Measurements from ENCODE around the gene GNAQ. TPM values are rescaled to one million over a fixed set of nuclear protein-coding genes. Genes with fewer than 3 reads are reported as not detected.
A peak's percentile ranks its signal among the peaks of the same experiment; 100 is the strongest.

Gene GNAQ
- total and polyA plus RNA-seq, 4 donors = 24.6 to 86.2 (median 51.4) TPM

DNA sequence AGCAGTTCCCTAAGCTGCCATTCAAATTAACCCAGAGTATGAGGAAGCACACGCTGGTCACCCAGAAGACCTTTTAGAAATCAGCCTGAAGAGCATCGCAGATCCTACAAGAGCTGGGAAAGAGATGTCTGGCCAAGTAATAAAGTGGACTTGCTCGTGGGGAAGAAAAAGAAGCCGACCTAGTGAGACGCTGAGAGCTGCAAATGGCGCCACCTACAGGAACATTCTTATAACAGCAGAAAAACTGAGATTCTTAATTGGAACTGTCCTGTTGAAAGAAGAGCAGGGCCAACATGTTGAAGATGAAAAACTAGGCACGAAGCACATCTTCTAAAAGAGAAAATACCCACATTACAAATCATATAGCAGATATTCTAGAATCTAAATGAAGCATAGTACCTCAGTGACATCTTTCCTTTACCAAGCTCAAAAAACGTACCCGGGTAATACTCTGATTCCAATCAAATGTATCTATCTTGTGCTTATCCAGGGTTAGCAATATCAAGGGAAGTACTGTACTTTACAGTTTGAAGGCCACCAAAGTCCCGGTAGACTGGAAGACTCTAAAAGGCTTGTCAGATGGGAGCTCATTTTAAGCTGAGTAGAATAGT lies 3.9 kb upstream of the GNAQ start:
- no peak for ATAC-seq (ENCODE audit: insufficient read depth, low FRiP score)
- WGBS, 2 donors = 21 to 23% methylated on average over 10 of the region's 10 CpGs
- H3K36me3 ChIP-seq (ENCODE audit: control insufficient read depth in 4 of 4, insufficient read depth in 4 of 4, low read length in 4 of 4) = peaks cover 0 to 3% (median 0%) of the 10 kb centered on the region in 4 donors
- no peak overlapping the region for H3K4me3 ChIP-seq
- H3K9me3 ChIP-seq (ENCODE audit: control insufficient read depth in 4 of 4, insufficient read depth in 3 of 4, low read length in 3 of 4) = no peaks in the 10 kb centered on the region
- H3K9ac ChIP-seq (ENCODE audit: insufficient read depth in 1 of 2, low read length in 2 of 2) = no peak overlapping the region
- no peaks in the 10 kb centered on the region for H3K27me3 ChIP-seq (ENCODE audit: control insufficient read depth in 3 of 3, insufficient read depth in 3 of 3, low read length in 2 of 3)
- DNase-seq = peak; percentile 73 to 94 (median 92)
- TF ChIP-seq, protein P1, sequence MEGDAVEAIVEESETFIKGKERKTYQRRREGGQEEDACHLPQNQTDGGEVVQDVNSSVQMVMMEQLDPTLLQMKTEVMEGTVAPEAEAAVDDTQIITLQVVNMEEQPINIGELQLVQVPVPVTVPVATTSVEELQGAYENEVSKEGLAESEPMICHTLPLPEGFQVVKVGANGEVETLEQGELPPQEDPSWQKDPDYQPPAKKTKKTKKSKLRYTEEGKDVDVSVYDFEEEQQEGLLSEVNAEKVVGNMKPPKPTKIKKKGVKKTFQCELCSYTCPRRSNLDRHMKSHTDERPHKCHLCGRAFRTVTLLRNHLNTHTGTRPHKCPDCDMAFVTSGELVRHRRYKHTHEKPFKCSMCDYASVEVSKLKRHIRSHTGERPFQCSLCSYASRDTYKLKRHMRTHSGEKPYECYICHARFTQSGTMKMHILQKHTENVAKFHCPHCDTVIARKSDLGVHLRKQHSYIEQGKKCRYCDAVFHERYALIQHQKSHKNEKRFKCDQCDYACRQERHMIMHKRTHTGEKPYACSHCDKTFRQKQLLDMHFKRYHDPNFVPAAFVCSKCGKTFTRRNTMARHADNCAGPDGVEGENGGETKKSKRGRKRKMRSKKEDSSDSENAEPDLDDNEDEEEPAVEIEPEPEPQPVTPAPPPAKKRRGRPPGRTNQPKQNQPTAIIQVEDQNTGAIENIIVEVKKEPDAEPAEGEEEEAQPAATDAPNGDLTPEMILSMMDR (IDR thresholded peaks at IDR 0.05; ENCODE audit: control extremely low read depth, extremely low read depth) = peak; percentile 77
- peaks cover 0 to 17% (median 4%) of the 10 kb centered on the region in 5 donors for H3K4me1 ChIP-seq (ENCODE audit: control insufficient read depth in 5 of 5, insufficient read depth in 5 of 5, low read length in 5 of 5)
- no peak overlapping the region for H3K27ac ChIP-seq (ENCODE audit: low read depth in 1 of 2, low read length in 1 of 2)

DNA sequence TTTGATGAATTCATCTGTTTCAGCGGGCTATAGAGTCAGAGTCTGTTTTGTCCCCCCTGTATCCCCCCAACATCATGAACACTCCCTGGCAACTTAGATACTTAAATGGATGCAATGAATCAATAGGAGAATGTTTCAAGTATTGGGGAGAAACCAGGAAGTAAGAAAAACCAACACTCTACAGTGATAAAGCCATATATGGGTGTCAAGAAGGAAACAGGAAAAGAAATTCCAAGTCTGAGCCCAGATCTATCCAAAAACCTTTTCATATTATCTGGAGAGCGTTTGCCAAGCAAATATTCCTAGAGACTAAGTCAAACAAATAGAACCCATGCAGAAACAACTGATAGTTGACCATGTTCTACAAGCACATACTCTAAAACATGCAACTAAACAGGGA lies 2.3 kb upstream of the GNAQ start:
- no peak for DNase-seq

DNA sequence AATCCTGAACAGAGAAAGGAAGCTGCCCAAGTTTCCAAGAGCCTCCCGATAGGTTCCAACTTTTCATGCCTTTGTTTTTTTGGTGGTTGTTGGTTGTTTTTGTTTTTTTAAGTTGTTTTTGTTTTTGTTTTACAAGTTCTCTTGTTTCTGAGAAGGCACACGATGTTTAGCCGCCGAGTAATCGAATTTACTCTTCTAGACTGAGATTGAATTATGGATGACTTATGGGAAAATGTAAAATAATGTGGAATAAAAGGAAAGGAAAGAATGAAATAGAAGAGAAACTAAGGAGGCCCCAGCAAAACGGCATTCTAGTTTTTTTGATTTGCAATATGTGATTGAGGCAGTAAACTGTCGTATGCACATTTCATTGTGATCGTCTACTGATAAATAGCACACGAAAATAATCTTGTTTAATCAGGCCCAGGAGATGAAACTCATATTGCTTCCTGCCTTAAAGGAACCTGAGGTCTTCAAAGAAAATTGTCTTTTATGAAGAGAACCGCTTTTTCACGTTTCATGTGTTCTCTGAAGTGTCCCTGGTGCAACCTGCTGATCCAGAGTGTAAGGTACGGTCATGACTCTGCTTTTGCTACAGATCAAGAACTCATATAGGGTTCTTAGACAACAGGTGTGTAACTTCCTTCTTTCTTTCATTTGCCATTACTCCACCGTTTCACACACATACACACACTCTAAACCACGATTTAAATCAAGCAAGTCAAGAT lies 1.3 kb upstream of the GNAQ start:
- peaks cover 0 to 3% (median 0%) of the 10 kb centered on the region in 4 donors for H3K36me3 ChIP-seq (ENCODE audit: control insufficient read depth in 4 of 4, insufficient read depth in 4 of 4, low read length in 4 of 4)
- peak overlapping the region; percentile 84 to 97 for H3K27ac ChIP-seq (ENCODE audit: low read depth in 1 of 2, low read length in 1 of 2)
- H3K9me3 ChIP-seq (ENCODE audit: control insufficient read depth in 4 of 4, insufficient read depth in 3 of 4, low read length in 3 of 4) = no peaks in the 10 kb centered on the region
- WGBS, 2 donors = 13 to 22% methylated on average over 14 of the region's 14 CpGs
- peaks cover 0 to 35% (median 5%) of the 10 kb centered on the region in 5 donors for H3K4me1 ChIP-seq (ENCODE audit: control insufficient read depth in 5 of 5, insufficient read depth in 5 of 5, low read length in 5 of 5)
- peak in 1 of 3 donors; percentile 20 for DNase-seq
- H3K27me3 ChIP-seq (ENCODE audit: control insufficient read depth in 3 of 3, insufficient read depth in 3 of 3, low read length in 2 of 3) = no peaks in the 10 kb centered on the region
- peak overlapping the region; percentile 74 to 89 for H3K9ac ChIP-seq (ENCODE audit: insufficient read depth in 1 of 2, low read length in 2 of 2)
- peak overlapping the region; percentile 84 for H3K4me3 ChIP-seq
- TF ChIP-seq, protein P1 (IDR thresholded peaks at IDR 0.05; ENCODE audit: control extremely low read depth, extremely low read depth) = no peak
- no peak for ATAC-seq (ENCODE audit: insufficient read depth, low FRiP score)

More for the DNA sequence above, 2.3 kb upstream of the GNAQ start:
- TF ChIP-seq, protein P1 (IDR thresholded peaks at IDR 0.05; ENCODE audit: control extremely low read depth, extremely low read depth) = no peak
- Histone ChIP-seq H3K36me3 (ENCODE audit: control insufficient read depth in 4 of 4, insufficient read depth in 4 of 4, low read length in 4 of 4) (peaks cover 0 to 3% (median 0%) of the 10 kb centered on the region in 4 donors), H3K27ac (ENCODE audit: low read depth in 1 of 2, low read length in 1 of 2) (no peak overlapping the region), H3K9me3 (ENCODE audit: control insufficient read depth in 4 of 4, insufficient read depth in 3 of 4, low read length in 3 of 4) (no peaks in the 10 kb centered on the region), H3K27me3 (ENCODE audit: control insufficient read depth in 3 of 3, insufficient read depth in 3 of 3, low read length in 2 of 3) (no peaks in the 10 kb centered on the region), H3K4me3 (no peak overlapping the region), H3K4me1 (ENCODE audit: control insufficient read depth in 5 of 5, insufficient read depth in 5 of 5, low read length in 5 of 5) (peaks cover 0 to 28% (median 4%) of the 10 kb centered on the region in 5 donors), H3K9ac (ENCODE audit: insufficient read depth in 1 of 2, low read length in 2 of 2) (no peak overlapping the region)
- ATAC-seq (ENCODE audit: insufficient read depth, low FRiP score) = no peak
- 58 to 77% methylated on average over 2 of the region's 2 CpGs for WGBS, 2 donors
